AML-193 (cell line): ENCODE data around the gene CSTPP1.

Source experiments
- DNase-seq, 2 experiments: peaks; one replicate each; lab custom pipeline; 2025; lab: John Stamatoyannopoulos, UW

Gene CSTPP1

GRCh38 chr11:47161134-47161854 lies 224.7 kb downstream of the CSTPP1 start:
- DNase-seq = peak; percentile 42 to 46

- DNase-seq = no peak
Observed at GRCh38 chr11:47161890-47162289, 225.3 kb downstream of the CSTPP1 start.

- DNase-seq = no peak
Observed at GRCh38 chr11:47162426-47162825, 225.9 kb downstream of the CSTPP1 start.

- DNase-seq = no peak
Observed at GRCh38 chr11:47163193-47163592, 226.6 kb downstream of the CSTPP1 start.

- DNase-seq = no peak
Observed at GRCh38 chr11:47163898-47164297, 227.3 kb downstream of the CSTPP1 start.

- no peak for DNase-seq
Observed at GRCh38 chr11:47164321-47164720, 227.8 kb downstream of the CSTPP1 start.

- no peak for DNase-seq
Observed at GRCh38 chr11:47165253-47165840, 228.8 kb downstream of the CSTPP1 start.

GRCh38 chr11:47166368-47166767 lies 229.8 kb downstream of the CSTPP1 start:
- DNase-seq = no peak

- DNase-seq = no peak
Observed at GRCh38 chr11:47171061-47171838, 234.7 kb downstream of the CSTPP1 start.

GRCh38 chr11:47171856-47172255 lies 235.3 kb downstream of the CSTPP1 start:
- no peak for DNase-seq

GRCh38 chr11:47172740-47173336 lies 236.3 kb downstream of the CSTPP1 start:
- DNase-seq = no peak

- DNase-seq = peak; percentile 59 to 68
Observed at GRCh38 chr11:47175746-47176327, 239.3 kb downstream of the CSTPP1 start.

GRCh38 chr11:47176328-47177228 lies 240.0 kb downstream of the CSTPP1 start, which contains the start of gene ARFGAP2:
TSS of gene ARFGAP2 (minus strand) at chr11:47176879. CDS start at chr11:47176853, 26 bp downstream.
- DNase-seq = peak; percentile 82 to 84

- DNase-seq = peak; percentile 71
Observed at GRCh38 chr11:47177229-47177845, 240.8 kb downstream of the CSTPP1 start.

GRCh38 chr11:47177846-47178245 lies 241.3 kb downstream of the CSTPP1 start:
- no peak for DNase-seq

GRCh38 chr11:47178316-47178715 lies 241.8 kb downstream of the CSTPP1 start:
- DNase-seq = no peak

- DNase-seq = no peak
Observed at GRCh38 chr11:47178737-47179654, 242.4 kb downstream of the CSTPP1 start.

- peak; percentile 33 to 41 for DNase-seq
Observed at GRCh38 chr11:47179655-47179991, 243.1 kb downstream of the CSTPP1 start.

GRCh38 chr11:47180006-47180787 lies 243.6 kb downstream of the CSTPP1 start:
- DNase-seq = no peak
